Measurements from ENCODE around the gene WDR36.

GRCh38 chr5:111169269-111169668 lies 77.1 kb downstream of the WDR36 start:
- TF ChIP-seq CTCF (IDR thresholded peaks at IDR 0.05), result no peak
- TF ChIP-seq POLR2A (IDR thresholded peaks at IDR 0.05), result no peak

Measured in vagina (tissue), 2 donors.